Duodenal mucosa (tissue), 2 donors: ENCODE results near the gene SENP7.
"Not testable (repeated sequence)": the region's sequence is repeated elsewhere in the genome, so short reads cannot be mapped to it uniquely, and the experiment has no call there.

Experiments used
- H3K27ac ChIP-seq: one replicate; pipeline ENCODE4 v1.7.0; 2013; ENCODE audit warnings: low read depth, low read length
- H3K27me3 ChIP-seq, 2 donors: one replicate each; pipeline ENCODE4 v1.7.0; 2013; ENCODE audit warnings: low read length in 2 of 2, control low read depth in 1 of 2; ENCODE audit not compliant: insufficient read depth in 2 of 2, control insufficient read depth in 1 of 2
- H3K36me3 ChIP-seq, 2 donors: one replicate each; pipeline ENCODE4 v1.7.0; 2013; ENCODE audit warnings: low read length in 2 of 2, control low read depth in 1 of 2; ENCODE audit not compliant: insufficient read depth in 2 of 2, control insufficient read depth in 1 of 2
- H3K4me1 ChIP-seq, 2 donors: one replicate each; pipeline ENCODE4 v1.7.0; 2013; ENCODE audit warnings: low read length in 2 of 2, control low read depth in 1 of 2; ENCODE audit not compliant: insufficient read depth in 2 of 2, control insufficient read depth in 1 of 2
- H3K4me3 ChIP-seq, 2 donors: one replicate each; pipeline ENCODE4 v1.7.0; 2013; ENCODE audit warnings: low read length in 2 of 2, low read depth in 1 of 2
- H3K9ac ChIP-seq, 2 donors: one replicate each; pipeline ENCODE4 v1.7.0; 2013; ENCODE audit warnings: low read length in 2 of 2, low read depth in 1 of 2
- H3K9me3 ChIP-seq, 2 donors: one replicate each; pipeline ENCODE4 v1.7.0; 2013; ENCODE audit warnings: low read length in 2 of 2, control low read depth in 1 of 2; ENCODE audit not compliant: control insufficient read depth in 1 of 2

Gene SENP7

DNA sequence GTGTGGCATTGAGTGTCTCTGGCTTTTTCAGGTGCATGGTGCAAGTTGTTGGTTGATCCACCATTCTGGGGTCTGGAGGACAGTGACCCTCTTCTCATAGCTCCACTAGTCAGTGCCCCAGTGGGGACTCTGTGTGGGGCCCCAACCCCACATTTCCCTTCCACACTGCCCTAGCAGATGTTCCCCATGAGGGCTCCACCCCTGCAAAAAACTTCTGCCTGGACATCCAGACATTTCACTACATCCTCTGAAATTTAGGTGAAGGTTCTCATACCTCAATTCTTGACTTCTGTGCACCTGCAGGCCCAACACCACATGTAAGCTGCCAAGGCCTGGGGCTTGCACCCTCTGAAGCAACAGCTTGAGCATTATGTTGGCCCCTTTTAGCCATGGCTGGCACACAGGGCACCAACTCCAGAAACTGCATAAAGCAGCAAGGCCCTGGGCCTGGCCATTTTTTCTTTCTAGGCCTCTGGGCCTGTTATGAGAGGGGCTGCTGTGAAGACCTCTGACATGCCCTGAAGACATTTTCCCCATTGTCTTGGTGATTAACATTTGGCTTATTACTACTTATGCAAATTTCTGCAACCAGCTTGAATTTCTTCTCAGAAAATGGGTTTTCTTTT lies 204.8 kb downstream of the SENP7 start:
- H3K36me3 ChIP-seq, H3K27ac ChIP-seq, H3K9ac ChIP-seq, H3K4me3 ChIP-seq, H3K4me1 ChIP-seq, H3K27me3 ChIP-seq: not testable (repeated sequence)
- peaks cover 8 to 11% of the 10 kb centered on the region in 2 donors for H3K9me3 ChIP-seq

- H3K36me3 ChIP-seq = no peaks in the 10 kb centered on the region
- no peak overlapping the region for H3K4me3 ChIP-seq
- H3K27me3 ChIP-seq = no peaks in the 10 kb centered on the region
- H3K9me3 ChIP-seq = peaks cover 8 to 11% of the 10 kb centered on the region in 2 donors
- H3K9ac ChIP-seq = no peak overlapping the region
- H3K27ac ChIP-seq = no peak overlapping the region
- no peaks in the 10 kb centered on the region for H3K4me1 ChIP-seq
Observed at GRCh38 chr3:101303836-101304235, 209.2 kb downstream of the SENP7 start.

GRCh38 chr3:101303089-101303731 lies 209.8 kb downstream of the SENP7 start:
- no peaks in the 10 kb centered on the region for H3K27me3 ChIP-seq
- no peaks in the 10 kb centered on the region for H3K36me3 ChIP-seq
- H3K4me3 ChIP-seq = peak overlapping the region in 1 of 2 donors; percentile 33
- H3K4me1 ChIP-seq = no peaks in the 10 kb centered on the region
- H3K27ac ChIP-seq = no peak overlapping the region
- no peak overlapping the region for H3K9ac ChIP-seq
- peaks cover 5 to 7% of the 10 kb centered on the region in 2 donors for H3K9me3 ChIP-seq

DNA sequence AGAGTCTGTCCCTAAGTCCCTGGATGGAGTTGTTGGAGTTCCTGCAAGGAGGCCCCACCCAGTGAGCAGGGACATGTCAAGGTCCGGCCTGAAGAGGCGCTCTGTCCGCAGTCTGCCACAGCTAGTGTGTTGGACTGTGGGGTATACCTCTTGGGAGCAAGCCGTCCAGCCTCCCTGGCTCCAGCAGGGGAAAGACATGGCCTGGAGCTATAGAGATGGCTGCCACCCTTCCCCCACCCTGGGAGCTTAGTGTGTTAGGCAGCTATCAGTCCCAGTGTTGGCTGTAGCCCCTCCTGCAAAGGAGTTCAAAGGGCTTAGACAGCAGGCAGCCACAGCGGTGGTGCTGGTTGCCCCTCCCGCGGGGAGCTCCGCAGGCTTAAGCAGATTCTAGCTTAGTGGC lies 212.9 kb downstream of the SENP7 start:
- Histone ChIP-seq H3K36me3 (no peaks in the 10 kb centered on the region), H3K4me1 (no peaks in the 10 kb centered on the region), H3K27me3 (no peaks in the 10 kb centered on the region), H3K9me3 (no peaks in the 10 kb centered on the region), H3K27ac (no peak overlapping the region), H3K4me3 (no peak overlapping the region), H3K9ac (no peak overlapping the region)

GRCh38 chr3:101292027-101292426 lies 221.0 kb downstream of the SENP7 start:
- H3K4me3 ChIP-seq = no peak overlapping the region
- no peaks in the 10 kb centered on the region for H3K36me3 ChIP-seq
- no peak overlapping the region for H3K9ac ChIP-seq
- H3K27me3 ChIP-seq = no peaks in the 10 kb centered on the region
- H3K27ac ChIP-seq = no peak overlapping the region
- no peaks in the 10 kb centered on the region for H3K4me1 ChIP-seq
- H3K9me3 ChIP-seq = no peaks in the 10 kb centered on the region

DNA sequence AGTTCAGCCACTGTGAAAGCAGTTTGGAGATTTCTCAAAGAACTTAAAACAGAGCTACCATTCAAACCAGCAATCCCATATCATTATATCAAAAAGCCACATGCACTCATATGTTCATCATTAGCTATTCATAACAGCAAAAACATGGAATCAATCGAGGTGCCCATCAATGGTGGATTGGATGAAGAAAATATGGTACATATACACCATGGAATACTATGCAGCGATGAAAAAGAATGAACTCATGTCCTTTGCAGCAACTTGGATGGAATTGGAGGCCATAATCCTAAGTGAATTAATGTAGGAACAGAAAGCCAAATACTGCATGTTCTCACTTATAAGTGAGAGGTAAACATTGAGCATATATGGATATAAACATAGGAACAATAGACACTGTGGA lies 224.7 kb downstream of the SENP7 start:
- Histone ChIP-seq H3K9ac (no peak overlapping the region), H3K9me3 (no peaks in the 10 kb centered on the region), H3K27me3 (no peaks in the 10 kb centered on the region), H3K4me3 (no peak overlapping the region), H3K36me3 (no peaks in the 10 kb centered on the region), H3K4me1 (no peaks in the 10 kb centered on the region), H3K27ac (no peak overlapping the region)

- Histone ChIP-seq H3K9me3 (no peaks in the 10 kb centered on the region), H3K9ac (no peak overlapping the region)
Observed at GRCh38 chr3:101284757-101285156, 228.3 kb downstream of the SENP7 start.

GRCh38 chr3:101281521-101282030 lies 231.4 kb downstream of the SENP7 start:
- Histone ChIP-seq H3K36me3 (no peaks in the 10 kb centered on the region), H3K27me3 (no peaks in the 10 kb centered on the region), H3K27ac (no peak overlapping the region), H3K9me3 (no peaks in the 10 kb centered on the region), H3K4me3 (no peak overlapping the region), H3K9ac (no peak overlapping the region), H3K4me1 (no peaks in the 10 kb centered on the region)

More at GRCh38 chr3:101284757-101285156, 228.3 kb downstream of the SENP7 start:
- H3K4me3 ChIP-seq = no peak overlapping the region
- H3K27me3 ChIP-seq = no peaks in the 10 kb centered on the region
- no peak overlapping the region for H3K27ac ChIP-seq
- no peaks in the 10 kb centered on the region for H3K36me3 ChIP-seq
- H3K4me1 ChIP-seq = no peaks in the 10 kb centered on the region

- H3K4me3 ChIP-seq = no peak overlapping the region
- no peak overlapping the region for H3K27ac ChIP-seq
Observed at GRCh38 chr3:101279765-101280385, 233.1 kb downstream of the SENP7 start.

GRCh38 chr3:101279162-101279561 lies 233.8 kb downstream of the SENP7 start:
- no peaks in the 10 kb centered on the region for H3K36me3 ChIP-seq
- no peaks in the 10 kb centered on the region for H3K27me3 ChIP-seq
- no peaks in the 10 kb centered on the region for H3K9me3 ChIP-seq
- H3K4me3 ChIP-seq = no peak overlapping the region
- H3K9ac ChIP-seq = no peak overlapping the region
- no peaks in the 10 kb centered on the region for H3K4me1 ChIP-seq
- no peak overlapping the region for H3K27ac ChIP-seq

More at GRCh38 chr3:101279765-101280385, 233.1 kb downstream of the SENP7 start:
- Histone ChIP-seq H3K27me3 (no peaks in the 10 kb centered on the region), H3K36me3 (no peaks in the 10 kb centered on the region), H3K4me1 (no peaks in the 10 kb centered on the region), H3K9me3 (no peaks in the 10 kb centered on the region), H3K9ac (no peak overlapping the region)
